ENCODE results near the gene TAAR2.
"Not testable (repeated sequence)": the region's sequence is repeated elsewhere in the genome, so short reads cannot be mapped to it uniquely, and the experiment has no call there.

Gene TAAR2

DNA sequence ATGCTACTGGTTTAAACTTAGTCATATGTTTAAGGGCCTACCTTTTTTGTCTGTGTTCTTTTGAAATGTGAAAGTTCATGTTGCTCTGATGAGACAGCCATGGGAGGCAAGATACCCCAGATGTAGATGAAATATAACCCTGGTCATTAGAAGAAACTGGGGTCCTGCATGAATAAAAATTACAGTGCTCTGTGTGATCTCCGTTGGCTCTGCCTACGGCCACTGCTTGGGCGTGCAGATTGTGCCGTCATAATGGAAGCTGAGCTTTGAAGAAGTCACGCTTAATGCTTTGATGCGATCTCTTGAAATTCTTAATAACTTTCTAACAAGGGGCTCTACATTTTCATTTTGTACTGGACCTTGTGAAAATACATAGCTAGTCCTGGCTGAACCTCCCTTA is at the start of gene TAAR2:
TSS of gene TAAR2 (minus strand) at position 101 of the 400 bp plus-strand sequence. CDS start at position 101, 0 bp downstream.
- DNase-seq (ENCODE audit: low spot score): no peak

- no peak for DNase-seq (ENCODE audit: low spot score)
Observed at GRCh38 chr6:132673376-132674094, 49.5 kb upstream of the TAAR2 start.

DNA sequence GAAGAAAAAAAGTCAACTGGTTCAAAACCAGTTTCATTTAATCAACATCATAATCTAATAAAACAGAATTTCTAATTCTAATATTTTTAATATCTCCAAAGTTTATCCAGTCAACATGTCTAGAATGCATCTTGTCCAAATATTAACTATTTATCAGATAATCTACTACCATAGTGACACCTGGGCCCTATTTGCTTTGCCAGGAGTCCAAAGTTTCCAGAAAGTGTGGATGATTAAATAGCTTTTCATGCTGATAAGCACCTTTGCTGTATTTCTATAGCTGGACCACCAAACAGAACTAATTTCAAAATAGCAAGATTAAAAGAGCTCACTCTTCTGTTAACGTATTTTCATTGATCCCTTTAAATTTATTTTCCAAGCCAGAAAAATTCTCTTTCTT is 47.2 kb upstream of the TAAR2 start:
- DNase-seq (ENCODE audit: low spot score): no peak

DNA sequence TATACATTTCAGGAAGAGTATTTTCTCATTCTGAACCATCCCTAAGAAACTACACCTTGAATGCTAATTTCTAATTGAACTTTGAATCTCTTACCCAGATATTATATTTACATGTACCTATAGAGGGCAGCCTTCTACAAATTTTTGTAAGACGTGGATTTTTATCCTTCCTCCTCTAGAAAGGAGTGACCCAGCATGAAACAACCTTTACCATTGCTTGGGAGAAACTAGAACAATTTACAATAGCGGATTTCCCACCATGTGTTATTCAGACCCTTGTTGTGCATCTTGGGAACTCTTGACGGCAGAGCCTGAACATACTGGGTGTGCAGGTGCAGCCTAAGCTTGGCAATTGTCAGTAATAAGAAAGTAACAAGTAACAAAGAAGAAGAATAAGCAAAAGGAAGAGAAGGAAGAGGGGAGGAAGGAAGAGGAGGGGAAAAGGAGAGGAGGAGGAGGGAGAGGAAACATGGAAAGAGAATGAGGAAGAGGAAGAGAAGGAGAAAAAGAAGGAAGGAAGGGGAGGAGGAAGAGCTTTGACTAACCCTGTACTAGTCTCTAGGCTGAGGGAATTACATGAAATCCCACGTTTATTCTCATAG is 45.7 kb upstream of the TAAR2 start:
- DNase-seq (ENCODE audit: low spot score): peak; percentile 61

GRCh38 chr6:132666118-132666517 is 42.0 kb upstream of the TAAR2 start:
- no peak for DNase-seq (ENCODE audit: low spot score)

DNA sequence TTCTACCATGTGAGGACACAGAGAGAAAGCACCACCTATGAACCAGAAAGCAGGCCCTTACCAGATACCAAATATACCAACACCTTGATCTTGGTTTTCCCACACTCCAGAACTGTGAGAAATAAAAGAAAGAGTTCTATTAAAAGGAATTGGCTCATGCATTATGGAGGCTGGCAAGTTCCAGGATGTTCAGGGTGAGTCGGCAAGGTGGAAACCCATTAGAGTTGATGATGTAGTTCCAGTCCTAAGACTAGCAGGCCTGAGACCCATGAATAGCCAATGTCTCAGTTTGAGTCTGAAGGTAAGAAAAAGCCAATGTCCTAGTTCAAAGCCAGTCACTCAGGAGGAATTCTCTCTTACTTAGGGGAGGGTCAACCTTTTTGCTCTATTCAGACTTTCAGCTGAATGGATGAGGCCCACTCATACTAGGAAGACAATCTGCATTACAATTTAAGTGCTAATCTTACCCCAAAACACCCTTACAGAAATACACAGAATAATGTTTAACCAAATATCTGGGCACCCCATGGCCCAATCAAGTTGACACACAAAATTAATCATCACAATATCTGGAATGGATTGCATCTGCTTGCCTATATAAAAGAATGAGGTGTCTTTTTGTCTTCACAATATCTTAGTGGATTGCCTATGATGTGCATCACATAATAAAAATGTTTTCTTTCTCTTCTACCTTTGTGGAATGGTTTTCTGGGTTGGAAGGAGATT is 40.4 kb upstream of the TAAR2 start:
- DNase-seq (ENCODE audit: low spot score): no peak

- no peak for DNase-seq (ENCODE audit: low spot score)
Observed at GRCh38 chr6:132663661-132664060, 39.6 kb upstream of the TAAR2 start.

GRCh38 chr6:132661906-132662305 is 37.8 kb upstream of the TAAR2 start:
- DNase-seq (ENCODE audit: low spot score): no peak

GRCh38 chr6:132659082-132659481 is 35.0 kb upstream of the TAAR2 start, which contains the start of gene TAAR1:
Gene TAAR1 (minus strand): TSS chr6:132659182. CDS start chr6:132646003, 13,179 bp downstream.
- DNase-seq (ENCODE audit: low spot score): no peak

DNA sequence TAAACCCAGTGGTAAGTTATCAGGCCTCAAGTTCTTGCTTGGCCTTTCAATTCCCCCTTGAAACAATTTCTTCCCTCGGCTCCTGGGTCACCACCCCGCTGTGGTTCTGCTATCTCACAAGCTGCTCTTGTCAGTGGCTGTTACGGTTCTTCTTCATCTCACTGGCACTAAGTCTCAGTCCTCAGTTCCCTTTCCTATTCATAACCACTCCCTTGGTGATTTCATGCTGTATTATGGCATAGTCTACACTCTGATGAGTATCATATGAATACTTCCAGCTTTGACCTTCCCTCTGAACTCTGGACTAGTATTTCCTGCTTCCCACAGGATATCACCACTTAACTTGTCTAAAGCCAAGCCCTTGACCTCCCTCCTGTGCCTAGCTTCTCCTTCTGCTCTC is 27.0 kb upstream of the TAAR2 start:
- DNase-seq (ENCODE audit: low spot score): no peak

DNA sequence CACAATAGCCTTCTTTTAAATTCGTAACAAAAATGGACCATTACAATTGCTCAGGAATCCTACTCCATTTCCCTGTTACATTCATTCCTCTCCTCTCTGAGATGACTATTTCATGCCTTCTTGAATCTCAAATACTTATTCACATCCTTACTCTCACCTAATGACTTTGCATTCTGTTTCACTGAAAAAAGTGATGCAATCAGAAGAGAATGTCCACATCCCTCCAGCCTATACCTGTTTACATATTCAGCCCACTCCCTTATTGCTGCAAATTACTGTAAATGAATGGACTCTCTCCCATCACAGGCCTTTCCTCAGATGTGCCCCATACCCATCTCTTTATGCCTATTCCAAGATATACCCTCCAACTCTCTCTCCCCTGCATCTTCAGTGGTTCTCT is 26.4 kb upstream of the TAAR2 start:
- no peak for DNase-seq (ENCODE audit: low spot score)

GRCh38 chr6:132648828-132649227 is 24.8 kb upstream of the TAAR2 start:
- DNase-seq (ENCODE audit: low spot score): no peak

DNA sequence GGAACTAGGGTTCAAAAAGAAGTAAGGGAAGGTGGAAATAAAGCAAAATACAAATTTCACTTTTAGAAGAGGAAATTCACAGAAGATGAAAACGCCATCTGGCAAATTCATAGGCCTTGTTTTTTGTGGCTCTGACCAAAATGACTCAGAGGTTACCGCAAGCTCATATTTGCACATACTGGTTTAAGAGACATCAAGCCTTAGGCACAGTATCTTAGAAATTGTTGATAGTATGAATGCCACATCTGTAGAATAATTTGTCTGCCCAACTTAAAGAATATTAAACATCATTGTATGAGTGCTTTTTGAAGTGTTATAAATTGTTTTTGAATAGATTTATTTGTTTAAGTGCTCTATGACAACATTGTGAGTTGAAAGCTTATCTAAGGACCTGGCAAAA is 24.3 kb upstream of the TAAR2 start:
- no peak for DNase-seq (ENCODE audit: low spot score)

GRCh38 chr6:132643547-132643946 is 19.5 kb upstream of the TAAR2 start:
- DNase-seq (ENCODE audit: low spot score): no peak

DNA sequence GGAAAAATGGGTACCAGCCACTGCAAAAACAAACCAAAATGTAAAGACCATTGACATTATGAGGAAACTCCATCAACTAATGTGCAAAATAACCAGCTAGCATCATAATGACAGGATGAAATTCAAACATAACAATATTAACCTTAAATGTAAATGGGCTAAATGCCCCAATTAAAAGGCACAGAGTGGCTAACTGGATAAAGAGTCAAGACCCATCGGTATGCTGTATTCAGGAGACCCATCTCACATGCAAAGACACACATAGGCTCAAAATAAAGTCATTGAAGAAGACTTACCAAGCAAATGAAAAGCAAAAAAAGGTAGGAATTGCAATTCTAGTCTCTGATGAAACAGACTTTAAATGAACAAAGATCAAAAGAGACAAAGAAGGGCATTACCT is 13.1 kb upstream of the TAAR2 start:
- not testable (repeated sequence) for DNase-seq (ENCODE audit: low spot score)

GRCh38 chr6:132635906-132636305 is 11.8 kb upstream of the TAAR2 start:
- not testable (repeated sequence) for DNase-seq (ENCODE audit: low spot score)

DNA sequence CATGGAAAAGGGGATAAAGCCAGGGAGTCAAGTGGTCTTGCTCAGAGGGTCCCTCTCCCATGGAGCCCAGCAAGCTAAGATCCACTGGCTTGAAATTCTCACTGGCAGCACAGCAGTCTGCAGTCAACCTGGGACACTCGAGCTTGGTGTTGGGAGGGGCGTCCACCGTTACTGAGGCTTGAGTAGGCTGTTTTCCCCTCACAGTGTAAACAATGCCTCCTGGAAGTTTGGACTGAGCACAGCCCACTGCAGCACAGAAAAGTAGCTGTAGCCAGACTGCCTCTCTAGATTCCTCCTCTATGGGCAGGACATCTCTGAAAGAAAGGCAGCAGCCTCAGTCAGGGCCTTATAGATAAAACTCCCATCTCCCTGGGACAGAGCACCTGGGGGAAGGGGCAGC is 11.2 kb upstream of the TAAR2 start:
- DNase-seq (ENCODE audit: low spot score): not testable (repeated sequence)

GRCh38 chr6:132634796-132635195 is 10.7 kb upstream of the TAAR2 start:
- no peak for DNase-seq (ENCODE audit: low spot score)

DNA sequence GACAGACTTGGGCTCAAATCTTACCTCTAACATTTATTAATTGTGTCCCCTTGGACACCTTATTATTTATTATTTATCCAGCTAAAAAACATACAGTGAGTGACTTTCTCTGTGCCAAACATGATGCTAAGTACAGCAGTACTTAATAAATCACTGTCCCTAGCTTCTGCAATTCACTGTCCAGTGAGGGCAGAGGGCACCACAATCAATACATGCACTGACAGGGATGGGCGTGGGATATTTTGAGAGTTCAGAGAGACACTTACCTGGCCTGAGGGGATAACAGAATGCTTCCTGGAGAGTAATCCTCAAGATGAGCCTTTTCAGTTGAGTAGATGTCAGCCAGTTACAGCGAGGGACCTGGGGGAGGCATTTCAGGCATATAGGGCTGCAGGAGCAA is 9.3 kb upstream of the TAAR2 start:
- DNase-seq (ENCODE audit: low spot score): no peak

- no peak for DNase-seq (ENCODE audit: low spot score)
Observed at GRCh38 chr6:132623106-132623845, 799 bp downstream of the TAAR2 start.

- DNase-seq (ENCODE audit: low spot score): no peak
Observed at GRCh38 chr6:132616677-132617076, 7.4 kb downstream of the TAAR2 start.

- no peak for DNase-seq (ENCODE audit: low spot score)
Observed at GRCh38 chr6:132614554-132614953, 9.5 kb downstream of the TAAR2 start.
